Measurements from ENCODE around the gene NFATC2. TPM values are rescaled to one million over a fixed set of nuclear protein-coding genes. Genes with fewer than 3 reads are reported as not detected.

The NFATC2 gene
- total and polyA plus RNA-seq, 2 of the 4 experiments (the other 2 are of a cell fraction) = 0.18 to 0.38 TPM

DNA sequence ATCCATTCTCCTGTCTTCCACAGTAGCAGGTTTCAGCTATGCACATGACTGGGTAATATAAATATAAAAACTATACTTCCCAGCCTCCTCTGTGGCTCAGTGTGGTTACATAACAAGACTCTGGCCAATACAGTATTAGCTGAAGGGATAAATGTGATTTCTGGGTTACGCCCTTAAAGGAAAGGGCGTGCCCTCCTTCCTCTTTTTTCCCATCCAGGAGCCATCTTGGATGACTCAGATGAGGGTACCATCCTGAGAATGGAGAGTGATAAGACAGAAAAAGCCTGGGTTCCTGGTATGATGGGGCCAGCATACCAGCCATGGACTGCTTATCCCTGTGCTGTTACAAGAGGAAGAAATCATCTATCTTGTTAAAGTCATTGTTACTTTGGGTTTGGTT lies 123.3 kb downstream of the NFATC2 start:
- dilution Hi-C loops (cut with HindIII; ENCODE audit: low sequenced_read_pairs, unreplicated experiment) = loop anchor here (25.0 kb wide), 1 partner anchor 168 kb away; no protein-coding TSS in a partner anchor
- Histone ChIP-seq H2AFZ (replicated peaks; ENCODE audit: low read length, poor library complexity) (no peak overlapping the region), H3K79me1 (ENCODE audit: low read depth in 1 of 2, low read length in 2 of 2) (no peaks in the 10 kb centered on the region), H2BK5ac (ENCODE audit: low read depth, low read length, poor library complexity, severe bottlenecking) (no peak overlapping the region), H2AK9ac (replicated peaks; ENCODE audit: low read depth, low read length, poor library complexity) (no peak overlapping the region), H3K9me3 (ENCODE audit: control insufficient read depth, insufficient read depth, low read length) (no peaks in the 10 kb centered on the region), H2AK5ac (ENCODE audit: low read depth, low read length) (no peak overlapping the region), H3K27me3 (ENCODE audit: control insufficient read depth, insufficient read depth, low read length) (no peaks in the 10 kb centered on the region; the same call in 1 of the 2 replicates), H3K36me3 (ENCODE audit: control insufficient read depth, insufficient read depth, low read length) (no peaks in the 10 kb centered on the region), H3K27ac (ENCODE audit: insufficient read depth, low read length) (no peak overlapping the region), H4K8ac (ENCODE audit: low read depth in 2 of 2, low read length in 2 of 2) (no peak overlapping the region), H3K18ac (ENCODE audit: low read depth, low read length) (no peak overlapping the region), H2BK120ac (ENCODE audit: low read depth, low read length) (no peak overlapping the region), H2BK20ac (ENCODE audit: low read depth, low read length) (no peak overlapping the region), H3K4me1 (ENCODE audit: control insufficient read depth, insufficient read depth, low read length) (peaks cover 2% of the 10 kb centered on the region; the same call in 1 of the 2 replicates), H4K5ac (ENCODE audit: low read depth, low read length) (no peak overlapping the region), H3K56ac (ENCODE audit: extremely low read depth, insufficient read depth, low read length) (no peak overlapping the region), H3K4me3 (ENCODE audit: insufficient read depth, low read depth, low read length) (no peak overlapping the region), H4K20me1 (ENCODE audit: insufficient read depth, low read length) (no peaks in the 10 kb centered on the region), H2BK15ac (ENCODE audit: low read depth, low read length) (no peak overlapping the region), H4K91ac (ENCODE audit: insufficient read depth, low read depth, low read length) (no peak overlapping the region), H3K9me1 (ENCODE audit: insufficient read depth, low read length) (no peaks in the 10 kb centered on the region), H3K4me2 (ENCODE audit: low read depth, low read length) (no peak overlapping the region), H3K4ac (ENCODE audit: low read depth, low read length) (no peak overlapping the region), H3K14ac (replicated peaks; ENCODE audit: low read depth, low read length) (no peak overlapping the region), H3K23ac (ENCODE audit: low read depth, low read length) (no peak overlapping the region), H3K9ac (ENCODE audit: low read depth, low read length) (no peak overlapping the region)
- intact Hi-C loops (cut with micrococcal nuclease) = no loop called here
- ChIA-PET CTCF (no interaction called here), POLR2A (ENCODE audit: unreplicated experiment) (no interaction called here)
- in situ Hi-C loops (cut with MboI; ENCODE audit: low sequenced_read_pairs) = no loop called here
- WGBS, 2 experiments (ENCODE audit: extremely low coverage in 2 of 2, insufficient read length in 1 of 2) = no CpG with 5 or more reads among the region's 2 CpGs
- BruUV-seq (replicated peaks) = no TSS peak
- DNase-seq (no peak), ATAC-seq (ENCODE audit: low read depth) (no peak)
- TF ChIP-seq RCOR1 (IDR thresholded peaks at IDR 0.05; ENCODE audit: insufficient replicate concordance, low read length) = no peak
- TF ChIP-seq CEBPB (IDR thresholded peaks at IDR 0.05; ENCODE audit: low read depth, low read length) = no peak
- no peak for TF ChIP-seq NFE2L2 (IDR thresholded peaks at IDR 0.05; ENCODE audit: low read depth, low read length)
- TF ChIP-seq RAD21 (IDR thresholded peaks at IDR 0.05; ENCODE audit: low read length) = no peak
- no peak for TF ChIP-seq POLR2A (IDR thresholded peaks at IDR 0.05; ENCODE audit: low read depth, low read length)
- no peak for TF ChIP-seq RFX5 (IDR thresholded peaks at IDR 0.05; ENCODE audit: low read depth, low read length)
- TF ChIP-seq BHLHE40 (IDR thresholded peaks at IDR 0.05; ENCODE audit: low read depth, low read length) = no peak
- TF ChIP-seq FOS (IDR thresholded peaks at IDR 0.05; ENCODE audit: low read depth, low read length) = no peak
- TF ChIP-seq MAZ (IDR thresholded peaks at IDR 0.05; ENCODE audit: borderline replicate concordance, low read depth, low read length) = no peak
- no peak for TF ChIP-seq CHD1 (IDR thresholded peaks at IDR 0.05; ENCODE audit: low read depth, low read length)
- TF ChIP-seq, protein P1, sequence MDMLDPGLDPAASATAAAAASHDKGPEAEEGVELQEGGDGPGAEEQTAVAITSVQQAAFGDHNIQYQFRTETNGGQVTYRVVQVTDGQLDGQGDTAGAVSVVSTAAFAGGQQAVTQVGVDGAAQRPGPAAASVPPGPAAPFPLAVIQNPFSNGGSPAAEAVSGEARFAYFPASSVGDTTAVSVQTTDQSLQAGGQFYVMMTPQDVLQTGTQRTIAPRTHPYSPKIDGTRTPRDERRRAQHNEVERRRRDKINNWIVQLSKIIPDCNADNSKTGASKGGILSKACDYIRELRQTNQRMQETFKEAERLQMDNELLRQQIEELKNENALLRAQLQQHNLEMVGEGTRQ (IDR thresholded peaks at IDR 0.05; ENCODE audit: low read depth, low read length) = no peak
- TF ChIP-seq, protein P2, sequence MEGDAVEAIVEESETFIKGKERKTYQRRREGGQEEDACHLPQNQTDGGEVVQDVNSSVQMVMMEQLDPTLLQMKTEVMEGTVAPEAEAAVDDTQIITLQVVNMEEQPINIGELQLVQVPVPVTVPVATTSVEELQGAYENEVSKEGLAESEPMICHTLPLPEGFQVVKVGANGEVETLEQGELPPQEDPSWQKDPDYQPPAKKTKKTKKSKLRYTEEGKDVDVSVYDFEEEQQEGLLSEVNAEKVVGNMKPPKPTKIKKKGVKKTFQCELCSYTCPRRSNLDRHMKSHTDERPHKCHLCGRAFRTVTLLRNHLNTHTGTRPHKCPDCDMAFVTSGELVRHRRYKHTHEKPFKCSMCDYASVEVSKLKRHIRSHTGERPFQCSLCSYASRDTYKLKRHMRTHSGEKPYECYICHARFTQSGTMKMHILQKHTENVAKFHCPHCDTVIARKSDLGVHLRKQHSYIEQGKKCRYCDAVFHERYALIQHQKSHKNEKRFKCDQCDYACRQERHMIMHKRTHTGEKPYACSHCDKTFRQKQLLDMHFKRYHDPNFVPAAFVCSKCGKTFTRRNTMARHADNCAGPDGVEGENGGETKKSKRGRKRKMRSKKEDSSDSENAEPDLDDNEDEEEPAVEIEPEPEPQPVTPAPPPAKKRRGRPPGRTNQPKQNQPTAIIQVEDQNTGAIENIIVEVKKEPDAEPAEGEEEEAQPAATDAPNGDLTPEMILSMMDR (conservative IDR thresholded peaks at IDR 0.05; ENCODE audit: low read depth, low read length) = no peak
- TF ChIP-seq, protein P3, sequence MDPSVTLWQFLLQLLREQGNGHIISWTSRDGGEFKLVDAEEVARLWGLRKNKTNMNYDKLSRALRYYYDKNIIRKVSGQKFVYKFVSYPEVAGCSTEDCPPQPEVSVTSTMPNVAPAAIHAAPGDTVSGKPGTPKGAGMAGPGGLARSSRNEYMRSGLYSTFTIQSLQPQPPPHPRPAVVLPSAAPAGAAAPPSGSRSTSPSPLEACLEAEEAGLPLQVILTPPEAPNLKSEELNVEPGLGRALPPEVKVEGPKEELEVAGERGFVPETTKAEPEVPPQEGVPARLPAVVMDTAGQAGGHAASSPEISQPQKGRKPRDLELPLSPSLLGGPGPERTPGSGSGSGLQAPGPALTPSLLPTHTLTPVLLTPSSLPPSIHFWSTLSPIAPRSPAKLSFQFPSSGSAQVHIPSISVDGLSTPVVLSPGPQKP (IDR thresholded peaks at IDR 0.05; ENCODE audit: borderline replicate concordance, low read depth, low read length) = no peak
- TF ChIP-seq MXI1 (IDR thresholded peaks at IDR 0.05; ENCODE audit: borderline replicate concordance, low read depth, low read length) = no peak
- TF ChIP-seq MAFK (IDR thresholded peaks at IDR 0.05; ENCODE audit: low read depth, low read length) = no peak
- no peak for TF ChIP-seq SMC3 (IDR thresholded peaks at IDR 0.05; ENCODE audit: low read depth, low read length)

Measured in IMR-90 (cell line).